T-helper 17 cell (primary cell): ENCODE measurements around the gene PTPN21. TPM values are rescaled to one million over a fixed set of nuclear protein-coding genes. Genes with fewer than 3 reads are reported as not detected.
A peak's percentile ranks its signal among the peaks of the same experiment; 100 is the strongest.
"Not testable (repeated sequence)": the region's sequence is repeated elsewhere in the genome, so short reads cannot be mapped to it uniquely, and the experiment has no call there.

Experiments
- ATAC-seq: fragments of 150-1000 bp; cut with Tn5 transposase; 2 replicates; pipeline ENCODE4 v1.10.0; 2021; ENCODE audit warnings: mild to moderate bottlenecking, moderate library complexity
- DNase-seq, 3 donors: peaks; one replicate each; pipeline versions ENCODE4 v3.0.0 to v3.0.0-alpha.2; 2020 to 2021
- H3K9me3 ChIP-seq: one replicate; pipeline ENCODE4 v1.7.0; 2013; ENCODE audit warnings: low read length, mild to moderate bottlenecking; ENCODE audit not compliant: control insufficient read depth, poor library complexity, severe bottlenecking
- H3K27ac Mint-ChIP-seq: one replicate; pipeline ENCODE4 v1.8.0; 2022; ENCODE audit warnings: mild to moderate bottlenecking, moderate library complexity, mixed read lengths
- H3K27me3 Mint-ChIP-seq: one replicate; pipeline ENCODE4 v1.8.0; 2022; ENCODE audit warnings: mixed read lengths
- H3K36me3 Mint-ChIP-seq: one replicate; pipeline ENCODE4 v1.8.0; 2022; ENCODE audit warnings: low read depth, mixed read lengths
- H3K4me1 Mint-ChIP-seq: one replicate; pipeline ENCODE4 v1.8.0; 2022; ENCODE audit warnings: mild to moderate bottlenecking, mixed read lengths
- H3K4me3 Mint-ChIP-seq: one replicate; pipeline ENCODE4 v1.8.0; 2022; ENCODE audit warnings: mild to moderate bottlenecking, moderate library complexity, mixed read lengths
- total RNA-seq, 4 donors: library from RNA in 2 of 4; stranded (reverse) in 2 of 4; gene quantifications; one replicate each; pipeline ENCODE4 v1.2.3 and lab custom pipeline; 2022 to 2026

PTPN21 gene
- total RNA-seq, 2 donors from 2014 or later, result not detected

- Mint-ChIP-seq H3K4me3 (no peak overlapping the region), H3K36me3 (no peaks in the 10 kb centered on the region), H3K27me3 (peaks cover 38% of the 10 kb centered on the region), H3K4me1 (peaks cover 3% of the 10 kb centered on the region), H3K27ac (no peak overlapping the region)
- ATAC-seq, result no peak
- DNase-seq, result no peak
- H3K9me3 ChIP-seq, result no peaks in the 10 kb centered on the region
These were observed 8.0 kb downstream of the PTPN21 start for GRCh38 chr14:88546621-88547385.

DNA sequence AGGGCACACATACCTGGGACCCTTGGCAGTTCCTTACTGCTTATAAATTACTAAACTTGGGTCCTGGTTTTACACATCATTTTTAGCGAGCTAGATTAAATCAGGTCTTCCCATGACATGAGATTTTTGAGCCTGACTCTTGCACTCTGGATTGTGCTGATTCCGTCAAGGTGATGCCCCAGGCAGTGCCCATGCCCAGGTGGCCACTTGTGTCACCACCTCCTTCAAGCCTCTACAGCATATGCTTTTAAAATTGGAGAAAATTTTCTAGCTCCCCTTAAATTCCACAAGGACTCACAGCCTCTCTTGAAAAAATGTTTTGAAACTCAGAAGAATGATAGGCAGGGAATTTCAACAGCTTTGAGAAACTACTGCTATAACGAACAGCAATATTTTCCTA lies 9.6 kb downstream of the PTPN21 start:
- DNase-seq (no peak), ATAC-seq (no peak)
- no peaks in the 10 kb centered on the region for H3K9me3 ChIP-seq
- Mint-ChIP-seq H3K36me3 (no peaks in the 10 kb centered on the region), H3K27me3 (peaks cover 27% of the 10 kb centered on the region), H3K4me3 (no peak overlapping the region), H3K4me1 (peaks cover 3% of the 10 kb centered on the region), H3K27ac (no peak overlapping the region)

DNA sequence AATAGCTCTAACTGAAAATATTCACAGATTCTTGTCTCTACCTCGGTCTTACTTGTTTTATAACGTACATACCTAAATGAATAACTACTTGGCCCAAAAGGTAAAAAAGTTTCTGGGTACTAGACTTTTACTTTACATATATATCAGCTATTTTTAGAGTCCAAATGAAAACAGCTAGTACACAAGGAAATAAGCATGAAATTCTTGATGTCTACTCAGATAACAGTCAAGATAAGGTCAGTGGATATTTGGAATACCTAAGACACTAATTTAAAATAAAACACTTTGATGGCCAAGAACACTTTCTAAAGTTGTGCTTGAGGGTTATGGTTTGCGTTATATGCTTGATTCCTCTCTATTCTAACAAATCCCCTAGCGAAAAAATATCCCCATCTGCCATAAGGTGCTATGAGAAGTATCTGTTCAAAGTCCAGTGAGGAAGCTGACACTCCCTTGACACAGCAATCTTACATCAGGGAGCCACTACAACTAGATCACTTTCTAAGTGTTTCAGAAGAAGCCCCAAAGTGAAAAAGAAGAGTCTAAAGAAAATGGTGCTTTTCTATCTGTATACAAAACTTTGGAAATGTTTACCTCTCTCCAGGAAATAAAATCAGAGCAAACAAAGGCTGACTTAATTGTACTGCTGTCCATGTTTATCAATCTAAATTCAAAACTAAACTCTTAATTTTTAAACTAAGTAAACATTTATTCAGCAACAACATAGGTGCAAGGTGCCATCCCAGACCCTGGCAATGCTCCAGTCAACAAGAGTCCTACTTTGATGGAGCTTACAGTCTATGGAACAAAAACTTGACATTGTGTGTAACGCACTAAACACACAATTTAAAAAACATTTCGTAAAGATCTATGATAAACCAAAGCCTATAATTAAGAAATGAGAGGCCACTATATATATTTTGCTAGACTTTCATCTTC lies 11.7 kb downstream of the PTPN21 start:
- H3K27ac Mint-ChIP-seq, result no peak overlapping the region
- no peaks in the 10 kb centered on the region for H3K36me3 Mint-ChIP-seq
- no peaks in the 10 kb centered on the region for H3K9me3 ChIP-seq
- no peak overlapping the region for H3K4me3 Mint-ChIP-seq
- peaks cover 22% of the 10 kb centered on the region for H3K27me3 Mint-ChIP-seq
- H3K4me1 Mint-ChIP-seq, result peaks cover 3% of the 10 kb centered on the region
- no peak for ATAC-seq
- no peak for DNase-seq

DNA sequence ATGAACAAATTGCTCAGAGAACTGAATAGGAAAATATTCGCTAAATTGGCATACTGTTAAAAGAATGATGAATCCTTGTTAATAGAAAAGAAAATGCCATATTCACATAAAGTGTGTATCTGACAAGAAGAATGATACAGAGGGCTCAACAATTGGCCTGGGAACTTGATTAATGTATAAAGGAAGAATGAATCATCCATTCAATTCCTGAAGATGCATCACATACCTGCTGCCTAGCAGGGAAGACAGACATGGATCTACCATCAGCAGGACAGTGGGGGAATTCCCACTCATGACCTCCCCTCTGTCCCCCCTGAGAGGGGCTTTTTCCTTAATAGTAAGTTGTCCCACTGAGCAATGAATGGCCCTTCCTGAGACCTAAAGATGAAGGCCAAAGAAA lies 13.5 kb downstream of the PTPN21 start:
- H3K4me1 Mint-ChIP-seq, result no peaks in the 10 kb centered on the region
- no peak overlapping the region for H3K27ac Mint-ChIP-seq
- H3K27me3 Mint-ChIP-seq, result peaks cover 18% of the 10 kb centered on the region
- H3K4me3 Mint-ChIP-seq, result no peak overlapping the region
- no peak for ATAC-seq
- DNase-seq, result no peak
- H3K36me3 Mint-ChIP-seq, result no peaks in the 10 kb centered on the region
- H3K9me3 ChIP-seq, result no peaks in the 10 kb centered on the region

DNA sequence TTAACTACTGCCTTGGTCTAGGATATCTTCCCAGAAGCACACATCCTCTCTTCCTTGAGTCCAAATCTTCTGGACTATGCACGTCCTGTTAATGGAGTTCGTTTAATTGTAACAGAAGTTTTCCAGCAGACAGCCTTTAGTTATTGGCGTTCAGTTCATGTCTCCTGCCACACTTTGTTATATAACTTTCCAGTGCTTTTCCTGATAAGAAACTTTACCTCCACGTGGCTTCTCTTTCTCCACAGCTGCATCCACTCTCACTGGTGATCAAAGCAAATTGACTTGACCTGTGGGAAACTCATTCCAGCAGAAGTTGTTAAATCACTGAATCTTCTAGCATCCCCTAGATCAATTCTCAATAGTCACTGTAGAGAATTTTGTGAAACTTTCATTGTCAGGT lies 19.0 kb downstream of the PTPN21 start:
- no peaks in the 10 kb centered on the region for H3K36me3 Mint-ChIP-seq
- no peak overlapping the region for H3K4me3 Mint-ChIP-seq
- no peak for DNase-seq
- no peaks in the 10 kb centered on the region for H3K9me3 ChIP-seq
- peaks cover 12% of the 10 kb centered on the region for H3K27me3 Mint-ChIP-seq
- no peak overlapping the region for H3K27ac Mint-ChIP-seq
- no peaks in the 10 kb centered on the region for H3K4me1 Mint-ChIP-seq
- no peak for ATAC-seq

DNA sequence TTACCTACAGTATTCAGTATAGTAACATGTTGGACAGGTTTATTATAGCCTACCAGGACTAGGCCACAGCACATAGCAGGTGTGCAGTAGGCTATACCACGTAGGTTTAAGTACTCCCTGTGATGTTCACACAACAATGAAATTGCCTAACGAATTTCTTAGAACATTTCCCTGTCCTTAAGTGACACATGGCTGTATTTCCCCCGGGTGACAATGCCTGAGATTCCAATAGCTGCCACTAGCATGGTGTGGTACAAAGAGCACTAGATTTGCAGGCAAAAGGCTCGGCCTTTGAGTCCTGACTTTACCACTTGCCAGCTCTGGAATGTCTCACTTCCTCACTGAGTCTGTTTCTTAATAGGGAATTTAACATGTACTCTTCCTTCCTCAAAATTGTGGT lies 19.7 kb downstream of the PTPN21 start:
- no peak for ATAC-seq
- H3K9me3 ChIP-seq, result no peaks in the 10 kb centered on the region
- no peaks in the 10 kb centered on the region for H3K36me3 Mint-ChIP-seq
- no peak overlapping the region for H3K27ac Mint-ChIP-seq
- DNase-seq, result no peak
- peaks cover 10% of the 10 kb centered on the region for H3K27me3 Mint-ChIP-seq
- no peaks in the 10 kb centered on the region for H3K4me1 Mint-ChIP-seq
- H3K4me3 Mint-ChIP-seq, result no peak overlapping the region

- no peak for DNase-seq
- no peak for ATAC-seq
- Mint-ChIP-seq H3K4me3 (no peak overlapping the region), H3K36me3 (no peaks in the 10 kb centered on the region), H3K27me3 (peaks cover 4% of the 10 kb centered on the region), H3K4me1 (no peaks in the 10 kb centered on the region), H3K27ac (no peak overlapping the region)
- H3K9me3 ChIP-seq, result peaks cover under 1% of the 10 kb centered on the region
These were observed 21.7 kb downstream of the PTPN21 start for GRCh38 chr14:88533064-88533602.

GRCh38 chr14:88529889-88530288 lies 24.9 kb downstream of the PTPN21 start:
- not testable (repeated sequence) for ATAC-seq, H3K4me1 Mint-ChIP-seq, H3K36me3 Mint-ChIP-seq, H3K9me3 ChIP-seq, H3K27ac Mint-ChIP-seq, DNase-seq, H3K4me3 Mint-ChIP-seq
- peaks cover 19% of the 10 kb centered on the region for H3K27me3 Mint-ChIP-seq

- DNase-seq (no peak), ATAC-seq (no peak)
- H3K4me1 Mint-ChIP-seq, result no peaks in the 10 kb centered on the region
- H3K9me3 ChIP-seq, result no peaks in the 10 kb centered on the region
- H3K4me3 Mint-ChIP-seq, result no peak overlapping the region
- no peaks in the 10 kb centered on the region for H3K36me3 Mint-ChIP-seq
- no peak overlapping the region for H3K27ac Mint-ChIP-seq
- peaks cover 28% of the 10 kb centered on the region for H3K27me3 Mint-ChIP-seq
These were observed 32.4 kb downstream of the PTPN21 start for GRCh38 chr14:88522393-88522792.

DNA sequence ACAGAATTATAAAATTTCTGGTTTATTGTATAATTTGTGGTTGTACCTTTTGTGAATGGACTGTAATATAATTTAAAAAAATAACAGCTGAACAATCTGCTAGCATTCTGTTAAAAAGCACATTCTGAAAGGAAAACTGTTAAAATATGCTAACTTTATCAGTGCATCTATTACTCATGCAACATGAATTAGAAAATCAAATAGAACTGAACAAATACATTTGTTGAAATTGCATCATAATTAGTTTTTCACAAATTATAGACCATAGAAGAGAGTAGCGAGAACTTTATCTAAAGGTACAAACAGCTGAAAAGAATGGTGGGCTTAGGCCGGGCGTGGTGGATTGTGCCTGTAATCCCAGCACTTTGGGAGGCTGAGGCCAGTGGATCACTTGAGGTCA lies 33.0 kb downstream of the PTPN21 start:
- ATAC-seq, result no peak

DNA sequence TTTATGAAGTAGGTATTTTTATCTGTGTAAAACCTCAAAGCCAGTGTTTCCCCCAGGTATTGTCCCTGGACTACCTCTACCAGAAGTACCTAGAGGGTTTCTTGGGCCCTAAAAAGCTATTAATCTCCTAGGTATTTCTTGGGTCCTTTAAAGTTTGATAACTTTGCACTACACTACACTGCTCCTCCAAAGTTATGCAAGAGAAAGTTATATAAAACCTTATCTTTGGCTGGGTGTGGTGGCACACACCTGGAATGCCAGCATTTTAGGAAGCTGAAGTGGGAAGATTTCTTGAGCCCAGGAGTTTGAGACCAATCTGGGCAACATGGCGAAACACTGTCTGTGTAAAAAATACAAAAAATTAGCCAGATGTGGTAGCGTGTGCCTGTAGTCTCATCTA lies 34.9 kb downstream of the PTPN21 start:
- no peaks in the 10 kb centered on the region for H3K9me3 ChIP-seq
- no peak for DNase-seq
- H3K36me3 Mint-ChIP-seq, result peaks cover 5% of the 10 kb centered on the region
- H3K27ac Mint-ChIP-seq, result no peak overlapping the region
- H3K4me3 Mint-ChIP-seq, result no peak overlapping the region
- ATAC-seq, result no peak
- peaks cover 42% of the 10 kb centered on the region for H3K27me3 Mint-ChIP-seq
- H3K4me1 Mint-ChIP-seq, result peaks cover 6% of the 10 kb centered on the region

More for the DNA sequence above, 33.0 kb downstream of the PTPN21 start:
- no peak for DNase-seq
- H3K27me3 Mint-ChIP-seq, result peaks cover 29% of the 10 kb centered on the region
- no peak overlapping the region for H3K4me3 Mint-ChIP-seq
- H3K27ac Mint-ChIP-seq, result peak overlapping the region; percentile 39
- no peaks in the 10 kb centered on the region for H3K36me3 Mint-ChIP-seq
- no peaks in the 10 kb centered on the region for H3K9me3 ChIP-seq
- H3K4me1 Mint-ChIP-seq, result peaks cover 2% of the 10 kb centered on the region

GRCh38 chr14:88518592-88519512 lies 36.0 kb downstream of the PTPN21 start:
- H3K4me1 Mint-ChIP-seq, result peaks cover 6% of the 10 kb centered on the region
- no peaks in the 10 kb centered on the region for H3K9me3 ChIP-seq
- no peak for DNase-seq
- H3K4me3 Mint-ChIP-seq, result no peak overlapping the region
- ATAC-seq, result no peak
- no peak overlapping the region for H3K27ac Mint-ChIP-seq
- H3K36me3 Mint-ChIP-seq, result peaks cover 5% of the 10 kb centered on the region
- H3K27me3 Mint-ChIP-seq, result peaks cover 49% of the 10 kb centered on the region
